Left colon (tissue), 2 donors: ENCODE measurements around the gene PYCR2. TPM values are rescaled to one million over a fixed set of nuclear protein-coding genes. Genes with fewer than 3 reads are reported as not detected.
"Not testable (repeated sequence)": the region's sequence is repeated elsewhere in the genome, so short reads cannot be mapped to it uniquely, and the experiment has no call there.

Experiments used
- ATAC-seq: fragments of 200-7000 bp; cut with Tn5 transposase; one replicate; pipeline ENCODE4 v1.9.1; 2020; ENCODE audit warnings: mild to moderate bottlenecking, moderate library complexity
- DNase-seq, 2 donors: peaks; one replicate each; pipeline ENCODE4 v3.0.0-alpha.2; 2020
- intact Hi-C, 2 donors: fragments of 100-400 bp; cut with DNase I in 1 of 2; cut with micrococcal nuclease in 1 of 2; formaldehyde crosslinking; loops; one replicate each; pipeline versions ENCODE4 v1.11.2 to v1.14.0; 2022; cut with DNase I, micrococcal nuclease
- total RNA-seq, 2 donors: library from RNA; stranded (reverse); fragmentation: NEBNext Ultra II Directional; extraction: Animal tissue kit (Norgen Biotek cat#: 25700); gene quantifications; one replicate each; pipeline ENCODE4 v1.2.1, GENCODE V29; 2021
- donor health status: DM: no; HTN: no; CAD: no.
- donor health status: DM: yes; HTN: yes; CAD: no.

Gene PYCR2
- total RNA-seq, 2 donors from 2014 or later = 34.8 to 42.3 TPM

DNA sequence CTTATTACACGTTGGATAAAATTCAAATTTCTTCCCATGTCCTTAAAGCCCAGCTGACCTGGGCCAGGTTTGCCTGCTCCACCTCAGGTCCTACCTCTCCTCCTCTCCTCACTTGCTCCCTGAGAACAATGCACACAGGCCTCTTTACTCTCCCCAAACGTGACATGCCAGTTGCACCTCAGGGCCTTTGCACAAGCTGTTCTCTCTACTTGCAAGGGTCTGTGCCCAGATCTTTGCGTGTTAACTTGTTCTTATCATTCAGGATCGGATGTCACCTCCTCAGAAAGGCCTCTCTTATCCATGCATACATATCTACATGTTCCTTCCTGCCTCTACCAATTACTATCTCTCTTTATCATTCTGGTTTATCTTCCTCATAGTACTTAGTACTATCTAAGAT lies 20.4 kb downstream of the PYCR2 start:
- ATAC-seq = no peak
- intact Hi-C loops = no loop called here
- DNase-seq = no peak

DNA sequence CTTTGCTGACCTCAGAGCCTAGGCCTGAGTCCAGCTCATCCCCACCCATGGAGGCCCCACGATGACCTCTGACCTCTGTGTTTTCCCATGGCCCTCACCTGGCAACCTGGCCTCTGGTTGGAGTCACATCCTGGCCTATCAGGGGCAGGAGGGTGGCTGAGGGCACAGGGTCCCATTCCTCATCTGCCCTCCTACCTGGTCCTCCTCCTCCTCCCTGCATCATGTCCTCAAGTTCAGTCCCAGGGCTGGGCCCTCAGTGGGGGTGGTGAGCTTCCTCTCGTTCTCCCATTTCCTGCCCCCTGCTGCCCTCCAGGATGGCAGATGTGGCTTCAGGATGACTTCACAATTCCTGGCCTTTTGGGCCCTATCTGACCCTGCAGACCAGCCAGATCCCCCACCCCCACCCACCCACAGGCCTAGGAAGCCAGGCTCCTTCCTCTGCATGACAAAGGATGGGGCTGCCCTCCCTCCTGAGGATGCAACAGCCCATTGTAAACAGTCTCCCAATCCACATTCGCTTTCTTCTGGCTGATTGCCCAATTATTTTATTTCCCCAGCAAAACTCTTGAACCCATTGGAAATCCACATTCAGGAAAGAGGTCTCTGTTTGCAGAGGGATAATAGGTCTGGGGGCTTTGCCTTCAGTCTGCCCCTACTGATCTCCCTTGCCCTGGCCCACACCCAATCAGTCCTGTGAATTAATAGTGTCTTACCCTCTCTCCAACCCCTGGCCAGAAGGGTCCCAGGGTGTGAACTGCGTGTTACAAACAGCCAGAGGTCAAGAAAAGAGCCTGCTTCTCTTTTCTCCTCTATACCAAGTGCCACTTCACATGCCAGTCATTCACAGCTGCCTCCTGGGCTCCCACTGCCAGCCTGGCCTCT lies 24.8 kb downstream of the PYCR2 start:
- ATAC-seq (no peak), DNase-seq (peak in 1 of 2 donors; percentile 6)
- intact Hi-C loops = no loop called here

DNA sequence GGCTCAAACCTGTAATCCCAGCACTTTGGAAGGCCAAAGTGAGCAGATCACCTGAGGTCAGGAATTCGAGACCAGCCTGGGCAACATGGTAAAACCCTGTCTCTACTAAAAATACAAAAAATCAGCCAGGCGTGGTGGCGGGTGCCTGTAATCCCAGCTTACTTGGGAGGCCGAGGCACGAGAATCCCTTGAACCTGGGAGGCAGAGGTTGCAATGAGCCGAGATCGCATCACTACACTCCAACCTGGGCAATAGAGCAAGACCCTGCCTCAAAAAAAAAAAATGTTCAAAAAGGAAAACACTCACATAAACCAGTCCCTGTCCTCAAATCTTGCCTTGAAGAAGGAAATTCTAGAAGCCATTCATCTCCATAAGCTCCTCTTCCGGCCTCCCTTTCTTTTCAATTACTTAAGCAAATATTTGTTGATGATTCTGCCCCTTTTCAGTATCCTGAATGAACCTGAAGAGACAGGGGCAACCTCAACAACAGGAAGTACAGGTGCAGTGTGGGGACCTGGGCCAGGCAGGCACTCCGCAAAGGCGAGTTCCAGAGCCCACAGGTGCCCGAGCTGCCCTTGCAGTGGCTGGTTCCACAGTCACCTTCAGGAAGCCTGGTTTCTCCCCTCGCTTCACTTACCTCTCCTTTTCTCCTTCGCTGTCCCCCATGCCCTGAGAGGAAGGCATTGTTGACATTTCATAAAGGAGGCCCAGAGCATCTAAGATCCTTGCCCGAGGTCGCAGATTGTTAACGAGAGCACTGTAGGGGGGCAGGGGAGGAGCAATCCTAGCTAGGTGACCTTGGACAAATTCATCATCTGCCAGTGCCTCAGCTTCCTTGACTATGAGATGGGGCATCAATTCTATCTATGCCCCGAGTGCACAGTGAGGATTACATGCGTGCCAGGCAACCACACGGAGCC lies 26.2 kb downstream of the PYCR2 start:
- DNase-seq = peak in 1 of 2 donors; percentile 49
- intact Hi-C loops = no loop called here
- ATAC-seq = peak; percentile 48

DNA sequence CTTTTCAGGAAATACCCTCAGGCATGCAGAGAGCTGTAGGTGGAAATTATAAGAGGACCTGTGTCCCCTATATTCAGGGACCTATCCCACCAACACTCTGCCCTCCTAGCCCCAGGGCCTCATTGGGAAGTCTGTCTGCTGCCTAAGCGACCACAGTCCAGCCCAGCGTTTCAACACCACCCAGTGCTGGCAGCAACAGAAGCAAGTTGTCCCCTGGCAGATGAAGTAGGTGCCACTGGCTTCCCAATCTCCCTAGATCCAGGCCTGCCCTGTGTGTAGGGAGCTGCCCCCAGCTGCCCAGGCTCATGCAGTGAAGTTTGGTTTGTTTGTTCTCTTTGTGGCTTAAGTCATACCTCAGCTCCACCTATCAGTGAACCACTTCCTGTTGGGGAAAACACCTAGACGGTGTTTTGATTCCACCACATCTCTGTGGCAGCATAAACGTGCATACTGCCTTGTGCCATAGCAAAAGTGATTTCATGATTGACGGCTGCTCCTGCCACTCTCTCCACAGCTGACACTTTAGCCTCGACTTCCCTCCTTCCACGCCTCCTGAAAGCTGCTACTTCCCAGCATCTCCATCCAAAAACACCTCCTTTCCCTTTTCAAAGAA lies 27.0 kb downstream of the PYCR2 start:
- DNase-seq (peak; percentile 64 to 74), ATAC-seq (peak; percentile 96)
- intact Hi-C loops = no loop called here

DNA sequence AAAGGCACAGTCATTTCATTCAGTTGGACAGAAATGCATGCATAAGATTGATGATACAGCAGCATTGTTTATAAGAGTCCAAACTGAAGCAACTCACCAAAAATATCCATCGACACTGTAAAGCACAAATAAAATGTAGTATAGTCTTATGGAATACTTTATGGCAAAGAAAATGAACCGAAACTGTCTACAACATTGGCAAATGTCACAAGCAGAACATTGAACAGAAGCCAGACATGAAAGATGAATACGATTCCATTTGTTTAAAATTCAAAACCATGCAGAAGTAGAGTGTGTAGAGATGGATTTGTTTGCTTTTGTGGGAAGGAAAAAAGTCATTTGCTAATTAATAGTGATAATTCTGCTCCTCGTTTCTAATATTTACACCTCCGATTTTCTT lies 27.6 kb downstream of the PYCR2 start:
- ATAC-seq = no peak
- DNase-seq = no peak
- intact Hi-C loops = no loop called here

DNA sequence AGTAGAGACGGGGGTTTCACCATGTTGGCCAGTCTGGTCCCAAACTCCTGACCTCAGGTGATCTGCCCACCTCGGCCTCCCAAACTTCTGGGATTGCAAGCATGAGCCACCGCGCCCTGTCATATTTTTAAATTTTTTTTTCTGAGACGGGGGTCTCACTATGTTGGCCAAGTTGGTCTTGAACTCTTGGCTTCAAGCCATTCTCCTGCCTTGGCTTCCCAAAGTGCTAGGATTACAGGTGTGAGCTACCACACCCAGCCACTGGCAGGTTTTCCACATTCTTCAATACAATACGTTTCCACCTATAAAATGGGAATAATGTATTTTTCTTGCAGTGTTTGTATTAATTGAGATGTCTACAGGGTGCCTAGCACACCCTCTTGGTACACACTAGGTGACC lies 31.7 kb downstream of the PYCR2 start:
- no peak for ATAC-seq
- intact Hi-C loops = no loop called here
- no peak for DNase-seq

DNA sequence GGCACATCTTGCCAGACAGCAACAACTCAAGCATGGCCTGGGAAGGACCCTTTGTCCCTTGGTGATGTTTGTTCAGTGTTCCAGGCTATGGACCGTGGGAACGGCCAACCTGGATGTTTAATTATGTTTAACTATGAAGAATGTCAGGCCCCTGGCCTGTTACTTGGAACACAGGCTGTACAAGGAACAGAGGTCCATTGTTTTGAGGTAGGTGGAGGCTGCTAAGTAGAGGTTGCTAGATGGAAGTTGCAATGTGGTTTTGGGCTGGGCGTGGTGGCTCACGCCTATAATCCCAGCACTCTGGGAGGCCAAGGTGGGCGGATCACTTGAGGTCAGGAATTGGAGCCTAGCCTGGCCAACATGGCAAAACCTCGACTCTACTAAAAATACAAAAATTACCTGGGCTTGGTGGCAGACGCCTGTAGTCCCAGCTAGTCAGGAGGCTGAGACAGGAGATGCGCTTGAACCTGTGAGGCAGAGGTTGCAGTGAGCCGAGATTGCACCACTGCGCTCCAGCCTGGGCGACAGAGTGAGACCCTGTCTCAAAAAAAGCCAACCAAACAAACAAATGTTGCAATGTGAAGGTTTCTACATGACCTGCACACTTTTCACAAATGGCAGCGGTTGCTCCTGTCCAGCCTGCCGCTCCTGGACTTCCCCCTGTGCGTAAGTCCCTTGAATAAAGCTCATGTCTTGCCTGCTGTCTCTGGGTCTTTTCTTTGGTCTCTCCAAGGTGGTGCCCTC lies 32.6 kb downstream of the PYCR2 start:
- intact Hi-C loops = no loop called here
- DNase-seq = peak; percentile 58 to 77
- ATAC-seq = peak; percentile 65

DNA sequence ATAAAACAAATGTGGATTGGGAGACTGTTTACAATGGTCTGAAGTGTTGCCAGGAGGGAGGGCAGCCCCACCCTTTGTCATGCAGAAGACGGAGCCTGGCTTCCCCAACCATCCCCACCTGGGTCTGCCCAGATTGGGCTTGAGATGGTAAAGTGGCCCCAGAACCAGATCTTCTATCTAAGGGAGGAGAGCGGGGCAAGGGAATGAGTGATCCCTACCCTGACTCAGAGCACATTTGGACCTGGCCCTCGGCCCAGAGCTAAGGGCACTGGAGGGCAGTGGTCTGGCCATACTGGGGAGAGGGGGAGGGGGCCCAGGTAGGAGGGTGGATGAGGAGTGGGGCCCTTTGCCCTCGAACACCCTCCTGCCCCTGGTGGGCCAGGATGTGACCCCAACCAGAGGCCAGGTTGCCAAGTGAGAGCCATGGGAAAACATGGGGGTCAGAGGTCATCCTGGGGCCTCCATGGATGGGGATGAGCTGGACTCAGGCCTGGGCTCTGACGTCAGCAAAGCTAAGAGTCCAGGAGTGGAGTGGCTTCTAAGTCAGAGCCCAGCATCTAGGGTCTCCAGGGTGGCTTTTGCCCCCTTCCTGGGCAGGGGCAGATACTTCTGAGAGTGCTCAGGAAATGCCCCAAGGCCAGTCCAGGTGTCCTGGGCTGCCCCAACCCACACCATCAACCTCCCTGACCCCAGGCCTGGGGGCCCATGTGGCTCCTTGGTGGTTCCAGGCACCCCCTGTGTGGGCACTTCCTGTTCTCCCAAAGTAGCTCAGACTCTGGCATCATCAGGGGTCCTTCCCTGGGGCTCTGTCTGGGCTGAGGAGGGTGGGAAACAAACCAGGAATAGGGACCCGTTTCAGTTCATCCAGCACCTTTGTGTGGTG lies 33.5 kb downstream of the PYCR2 start:
- peak; percentile 47 for ATAC-seq
- intact Hi-C loops = no loop called here
- peak in 1 of 2 donors; percentile 64 for DNase-seq

DNA sequence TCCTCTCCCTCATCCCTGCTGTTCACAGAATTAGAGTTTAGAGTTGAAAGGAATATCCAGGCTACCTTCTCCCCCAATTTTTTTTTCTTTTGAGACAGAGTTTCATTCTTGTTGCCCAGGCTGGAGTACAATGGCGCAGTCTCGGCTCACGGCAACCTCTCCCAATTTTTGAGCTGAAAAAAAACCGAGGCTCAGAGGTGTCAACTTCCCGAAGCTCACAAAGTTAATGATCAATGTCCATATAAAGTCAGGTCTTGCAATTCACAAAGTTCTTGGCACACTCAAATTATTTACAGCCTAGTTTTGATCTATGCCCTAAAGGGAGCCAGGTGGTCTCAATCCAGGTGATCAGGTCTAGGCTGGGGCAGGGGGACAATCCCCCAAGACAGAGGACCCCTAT lies 34.3 kb downstream of the PYCR2 start:
- intact Hi-C loops = no loop called here
- ATAC-seq (peak; percentile 34), DNase-seq (no peak)

DNA sequence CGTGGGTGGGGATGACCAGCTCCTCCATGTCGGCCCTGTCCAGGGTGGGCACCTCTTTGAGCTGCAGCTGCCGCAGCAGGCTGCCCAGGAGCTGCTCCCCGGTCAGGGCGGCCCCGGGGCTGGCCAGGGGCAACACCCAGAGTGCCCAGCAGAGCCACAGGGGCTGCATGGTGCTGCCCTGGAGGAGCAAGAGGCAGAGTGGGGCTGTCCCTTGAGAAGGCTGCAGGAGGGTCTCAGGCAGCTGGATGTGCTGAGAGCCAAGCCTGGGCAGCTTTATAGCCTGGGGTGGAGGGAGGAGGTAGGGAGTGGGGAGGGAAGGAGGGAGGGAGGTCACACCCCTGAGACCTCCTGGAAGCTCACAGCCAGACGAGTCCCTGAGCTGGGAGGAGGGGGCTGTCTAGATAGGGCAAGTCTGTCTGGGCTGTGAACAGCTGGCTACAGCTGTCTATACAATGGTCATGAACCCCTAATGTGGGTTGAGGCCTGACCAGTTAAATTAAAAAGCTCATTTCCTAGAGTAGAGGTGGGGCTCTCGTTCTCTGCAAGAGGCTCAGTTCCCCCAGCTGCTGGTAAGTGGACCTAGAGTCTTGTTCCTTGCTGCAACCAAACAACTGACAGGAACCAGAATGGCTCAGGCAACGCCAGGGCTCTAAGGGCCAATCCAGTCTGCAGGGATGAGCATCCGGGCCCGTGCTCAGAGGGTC lies 35.0 kb downstream of the PYCR2 start, which contains the start of gene LEFTY1:
Gene LEFTY1 (minus strand): TSS at position 249 of the 704 bp plus-strand sequence. CDS start 80 bp downstream, at position 169.
- peak; percentile 54 for ATAC-seq
- intact Hi-C loops = no loop called here
- peak; percentile 74 to 85 for DNase-seq

DNA sequence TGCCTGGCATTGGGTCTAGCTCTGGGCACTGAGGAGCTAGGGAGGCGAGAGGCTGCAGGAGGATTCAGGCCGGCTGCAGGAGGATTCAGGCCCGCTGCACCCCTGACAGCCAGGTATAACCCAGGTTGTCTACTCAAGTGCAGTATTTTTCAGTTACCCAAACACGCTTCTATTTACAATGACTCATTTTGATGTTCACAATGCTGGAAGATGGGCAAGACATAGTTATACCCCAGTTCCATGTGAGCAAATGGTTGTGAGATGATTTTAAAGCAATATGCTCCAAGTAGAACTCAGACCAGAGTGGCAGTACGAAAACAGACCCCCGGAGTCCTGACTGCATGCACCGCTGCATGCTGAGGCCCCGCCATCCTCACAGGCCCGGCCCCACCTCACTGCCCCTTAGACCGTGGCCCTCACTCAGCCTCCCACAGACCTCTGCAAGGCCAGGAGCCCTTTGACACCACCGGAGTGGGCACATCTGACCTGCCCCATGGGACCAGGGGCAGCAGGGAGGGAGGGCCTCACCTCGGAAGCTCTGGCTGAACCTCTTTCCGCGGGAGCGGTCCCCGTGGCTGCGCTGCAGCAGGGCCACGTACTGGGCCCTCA lies 35.7 kb downstream of the PYCR2 start:
- ATAC-seq (peak; percentile 2), DNase-seq (no peak)
- intact Hi-C loops = no loop called here

DNA sequence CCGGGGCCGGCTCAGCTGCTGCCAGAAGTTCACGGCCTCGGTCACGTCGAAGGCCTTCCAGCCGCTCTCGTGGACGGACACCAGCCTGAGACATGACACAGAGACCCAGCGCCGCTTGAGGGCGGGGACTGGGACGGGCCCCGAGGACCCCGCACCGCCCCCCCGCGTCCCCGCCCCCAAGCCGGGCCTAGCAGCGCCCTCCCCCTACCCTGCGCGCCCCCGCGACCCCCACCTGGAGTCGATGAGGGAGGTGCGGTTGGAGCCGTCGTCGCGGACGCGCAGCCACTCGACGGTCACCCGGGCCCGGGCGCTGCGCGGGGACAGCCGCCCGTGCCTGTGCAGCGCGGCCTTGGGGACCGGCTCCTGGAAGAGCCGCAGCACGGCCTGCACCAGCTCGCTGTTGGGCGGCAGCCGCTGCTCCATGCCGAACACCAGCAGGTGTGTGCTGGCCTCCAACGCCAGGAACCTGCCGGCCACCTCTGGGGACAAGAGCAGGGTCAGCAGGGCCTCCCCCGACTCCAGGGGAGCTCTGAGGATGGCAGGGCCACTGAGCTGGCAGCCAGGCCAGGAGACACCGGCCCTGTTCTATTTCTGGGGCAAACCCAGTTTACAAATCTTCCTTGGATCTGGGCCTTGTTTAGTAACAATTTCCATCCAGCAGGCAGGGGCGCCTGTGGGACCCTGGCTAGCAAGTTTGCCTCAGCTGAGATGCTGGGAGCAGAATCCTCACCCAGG lies 36.3 kb downstream of the PYCR2 start:
- DNase-seq (peak in 1 of 2 donors; percentile 47), ATAC-seq (peak; percentile 3)
- intact Hi-C loops = not testable (repeated sequence)

DNA sequence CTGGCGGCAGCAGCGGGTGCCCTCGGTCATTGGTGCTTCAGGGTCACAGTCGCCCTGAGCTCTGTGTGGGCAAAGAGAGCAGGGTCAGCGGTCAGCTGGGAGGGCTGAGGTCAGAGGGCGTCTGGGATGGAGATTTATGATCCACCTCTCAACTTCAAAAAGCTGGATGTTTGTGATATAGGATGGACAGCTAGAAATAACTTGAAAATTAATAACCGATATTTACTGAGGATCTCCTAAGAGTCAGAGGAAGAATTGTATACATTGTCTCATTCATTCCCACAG lies 37.1 kb downstream of the PYCR2 start:
- ATAC-seq = no peak
- DNase-seq = no peak
- intact Hi-C loops = no loop called here

DNA sequence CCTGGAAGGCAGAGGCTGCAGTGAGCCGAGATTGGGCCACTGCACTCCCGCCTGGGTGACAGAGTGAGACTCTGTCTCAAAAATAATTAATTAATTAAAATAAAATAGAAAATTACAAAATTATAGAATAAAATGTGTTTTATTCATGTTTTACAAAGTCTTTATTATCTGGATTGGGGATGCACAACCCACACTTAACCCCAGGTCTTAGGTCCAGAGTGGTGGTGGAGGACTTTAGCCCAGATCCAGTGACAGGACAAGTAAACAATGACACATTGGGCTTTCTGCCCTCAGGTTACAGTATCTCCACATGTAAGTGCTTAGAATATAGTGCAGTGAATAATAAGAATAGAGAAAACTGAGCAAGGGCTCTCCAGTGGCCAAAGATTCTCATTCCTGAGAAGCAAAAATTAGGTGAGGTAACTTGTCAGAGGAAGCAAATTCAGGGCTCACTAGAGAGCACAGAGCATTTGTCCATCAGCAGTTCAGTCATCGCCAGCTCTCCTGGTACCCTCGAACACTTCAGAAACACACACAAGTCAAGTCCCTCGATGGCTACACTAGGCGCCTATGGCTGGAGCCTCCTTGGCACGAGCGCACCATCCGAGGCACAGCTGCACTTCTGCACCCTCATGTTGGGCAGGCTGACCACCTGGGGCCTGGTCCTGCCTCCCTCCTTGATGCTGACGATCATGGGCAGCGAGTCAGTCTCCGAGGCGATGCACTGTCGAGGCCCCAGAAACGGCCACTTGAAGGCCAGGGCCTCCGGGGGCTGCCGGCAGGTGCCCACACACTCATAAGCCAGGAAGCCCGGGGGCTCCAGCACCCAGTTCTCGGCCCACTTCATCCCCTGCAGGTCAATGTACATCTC lies 37.7 kb downstream of the PYCR2 start:
- no peak for DNase-seq
- intact Hi-C loops = no loop called here

DNA sequence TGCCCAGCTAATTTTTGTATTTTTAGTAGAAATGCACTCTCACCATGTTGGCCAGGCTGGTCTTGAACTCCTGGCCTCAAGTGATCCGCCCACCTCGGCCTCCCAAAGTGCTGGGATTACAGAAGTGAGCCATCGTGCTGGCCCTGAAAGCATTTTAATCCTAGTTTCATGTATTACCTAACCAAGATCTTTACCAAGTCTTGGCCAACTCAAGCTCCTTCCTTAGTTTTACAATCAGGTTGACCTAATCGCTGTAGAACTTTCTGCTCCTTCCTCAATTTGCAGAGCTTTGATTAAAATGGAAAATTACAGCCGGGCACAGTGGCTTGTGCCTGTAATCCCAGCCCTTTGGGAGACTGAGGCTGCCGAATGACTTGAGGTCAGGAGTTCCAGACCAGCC lies 38.7 kb downstream of the PYCR2 start:
- DNase-seq = no peak
- no peak for ATAC-seq
- intact Hi-C loops = no loop called here

More for the DNA sequence above, 37.7 kb downstream of the PYCR2 start:
- ATAC-seq = no peak
